GM19043 (cell line): ENCODE data around the gene TAF1C.
A peak's percentile ranks its signal among the peaks of the same experiment; 100 is the strongest.

Experiments used
- ATAC-seq: cut with Tn5 transposase; IDR thresholded peaks from one replicate; pipeline ENCODE4 v1.9.1; 2021; ENCODE audit warnings: low read depth; ENCODE audit not compliant: unreplicated experiment

The TAF1C gene

DNA sequence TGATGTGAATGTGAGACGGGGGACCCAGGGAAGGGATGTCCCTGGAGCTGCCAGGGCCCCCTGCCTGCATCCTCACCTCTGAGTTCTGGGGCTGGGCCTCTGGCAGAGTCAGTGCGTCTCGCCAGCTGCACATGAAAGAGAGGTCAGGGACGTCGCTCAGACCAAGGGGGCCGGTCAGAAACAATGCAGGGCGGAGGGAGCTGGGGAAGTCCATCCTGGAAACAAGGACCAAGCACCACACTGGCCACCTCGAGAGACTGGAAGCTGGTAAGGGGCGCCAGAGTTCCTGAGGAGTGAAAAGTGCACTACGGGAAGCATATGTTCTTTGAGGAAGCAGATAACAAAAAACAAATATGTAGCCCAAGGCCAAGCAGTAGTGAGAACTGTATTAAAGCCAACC, 2.1 kb downstream of the TAF1C start:
- ATAC-seq = no peak

DNA sequence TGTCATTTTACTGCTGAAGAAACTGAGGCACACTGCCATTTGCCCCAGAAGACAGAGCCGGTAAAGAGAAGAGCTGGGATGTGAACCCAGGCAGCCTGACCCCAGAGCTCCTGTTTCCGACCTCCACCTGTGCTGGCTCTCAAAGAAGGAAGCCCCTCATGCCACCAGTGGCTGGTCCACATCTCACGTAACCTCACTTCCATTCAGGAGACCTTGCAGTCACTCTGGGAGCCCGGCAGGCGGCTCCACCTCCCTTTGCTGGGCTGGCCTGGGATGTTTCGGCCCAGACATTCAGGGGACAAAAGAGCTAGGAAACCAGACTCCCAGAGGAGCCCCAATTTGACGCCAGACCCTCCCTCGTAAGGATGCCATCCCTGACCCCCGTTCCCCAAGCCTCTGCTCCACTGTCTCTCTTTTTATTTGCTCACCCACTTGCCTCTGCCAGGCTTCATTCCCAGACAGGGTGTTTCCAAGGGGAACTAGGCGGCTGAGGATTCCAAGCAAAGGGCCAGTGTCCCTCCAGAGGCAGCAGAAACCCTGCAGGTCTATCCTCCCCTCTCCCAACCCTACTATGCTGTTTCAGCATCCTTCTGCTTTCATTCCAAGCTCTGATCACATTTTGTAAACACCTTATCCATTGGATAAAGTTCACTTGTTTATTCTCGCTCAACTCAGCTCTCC, 2.8 kb downstream of the TAF1C start:
- no peak for ATAC-seq

DNA sequence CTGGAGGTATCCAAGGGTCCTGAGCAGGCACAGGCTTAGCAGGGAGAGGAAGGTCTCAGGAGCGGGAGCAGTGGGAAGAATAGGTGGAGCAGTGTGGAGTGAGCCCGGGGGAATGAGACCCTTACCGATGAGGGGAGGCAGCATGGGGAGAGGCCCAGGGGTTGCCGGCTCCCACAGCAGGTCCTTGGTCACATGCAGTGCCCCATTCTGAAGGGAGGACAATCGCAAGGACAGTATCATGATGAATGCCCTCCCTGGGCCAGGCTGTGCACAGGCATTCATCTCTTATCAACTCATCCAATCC, 3.3 kb downstream of the TAF1C start:
- no peak for ATAC-seq

DNA sequence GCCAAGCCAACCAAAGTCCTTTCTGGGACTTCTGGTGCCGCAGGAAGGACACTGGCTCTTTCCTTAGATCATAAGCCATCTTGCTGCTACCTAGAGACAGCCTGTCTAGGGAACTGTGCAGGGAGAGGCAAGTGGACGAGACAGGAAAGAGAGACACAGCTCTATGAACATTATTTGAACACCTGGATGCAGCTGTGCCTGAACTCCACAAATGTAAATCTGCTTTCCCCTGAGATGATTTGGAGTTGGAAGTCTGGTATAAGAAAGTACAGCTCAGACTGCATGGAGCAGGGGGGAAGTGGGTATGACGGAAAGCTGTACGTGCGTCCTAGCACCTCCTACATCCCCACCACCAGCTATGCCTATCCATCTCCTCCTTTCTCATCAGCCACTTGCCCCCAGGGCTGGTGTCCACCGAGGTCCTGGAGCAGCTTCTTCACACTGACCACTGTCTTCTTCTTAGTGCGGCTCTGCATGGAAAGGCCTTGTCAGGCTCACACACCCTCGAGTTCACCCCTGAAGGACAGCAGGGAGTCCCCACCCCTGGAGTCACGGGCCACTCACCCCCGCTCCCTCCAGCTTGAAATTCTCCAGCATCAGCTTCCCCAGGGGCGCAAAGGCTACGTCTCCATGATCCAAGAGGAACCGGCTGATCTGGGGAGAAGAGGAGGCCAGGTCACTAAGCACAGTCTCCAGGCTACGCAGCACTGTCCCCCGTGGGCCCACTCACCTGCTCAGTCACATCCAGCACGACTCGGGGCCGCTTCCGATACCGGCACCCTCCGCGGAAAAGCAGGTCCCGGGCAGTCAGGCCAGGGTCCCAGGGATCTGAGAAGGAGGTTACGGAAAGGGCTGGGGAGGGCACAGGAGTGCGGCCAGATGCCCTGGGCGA, 3.9 kb downstream of the TAF1C start:
- ATAC-seq = no peak

DNA sequence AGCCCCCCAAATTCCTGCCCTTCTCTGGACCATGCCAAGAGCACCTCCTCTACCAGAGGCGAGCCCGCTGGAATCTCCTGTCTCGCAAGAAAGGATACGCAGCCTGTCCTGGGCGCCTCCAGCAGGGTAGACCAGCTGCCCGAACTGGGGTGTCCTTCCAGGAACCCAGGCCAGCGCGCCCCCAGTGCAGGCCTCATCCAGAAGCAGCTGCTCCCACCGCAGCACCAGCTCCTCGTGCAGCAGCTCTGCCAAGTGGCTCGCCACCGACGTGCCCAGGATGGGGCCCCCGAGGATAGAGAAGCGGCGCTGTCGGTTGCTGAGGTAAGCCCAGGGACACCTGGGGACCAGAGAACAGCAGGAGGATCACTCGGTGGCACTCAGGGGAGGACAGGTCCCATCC, 4.8 kb downstream of the TAF1C start:
- ATAC-seq = no peak

DNA sequence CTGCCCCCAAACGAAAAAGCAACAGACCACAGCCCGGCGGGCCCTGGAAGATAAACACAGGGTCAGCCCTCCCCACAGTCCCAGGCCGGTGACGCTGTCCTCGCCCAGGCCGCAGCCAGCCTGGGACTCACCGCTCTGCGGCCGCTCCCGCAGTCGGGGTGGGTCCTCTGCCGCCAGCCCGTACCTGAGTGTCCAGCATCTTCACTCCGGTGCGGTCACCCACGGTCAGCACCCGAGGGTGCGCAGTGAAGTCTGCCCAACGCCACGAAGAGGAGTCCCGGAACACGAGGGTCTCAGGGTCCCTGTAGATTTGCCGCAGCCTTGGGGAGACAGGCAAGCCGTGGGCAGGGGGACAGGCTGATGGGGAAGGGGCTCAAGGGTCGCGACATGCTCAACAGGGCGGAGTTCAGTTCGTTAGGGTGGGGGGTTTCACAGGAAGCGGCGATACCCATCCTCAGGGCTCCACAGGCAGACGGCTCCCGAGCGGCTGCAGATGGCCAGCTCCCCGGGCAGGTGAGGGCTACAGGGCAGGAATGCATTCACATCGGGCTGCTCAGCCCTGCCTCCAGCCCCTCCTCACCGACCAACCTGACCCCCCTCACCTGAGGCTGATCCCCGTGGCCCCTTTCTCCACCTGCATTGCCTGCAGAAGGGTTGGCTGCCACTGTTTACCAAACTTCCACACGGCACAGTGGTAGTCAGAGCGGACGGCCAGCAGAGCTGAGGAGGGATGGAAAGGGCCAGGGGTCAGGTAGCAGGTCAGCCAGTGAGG, 5.5 kb downstream of the TAF1C start:
- ATAC-seq = no peak

DNA sequence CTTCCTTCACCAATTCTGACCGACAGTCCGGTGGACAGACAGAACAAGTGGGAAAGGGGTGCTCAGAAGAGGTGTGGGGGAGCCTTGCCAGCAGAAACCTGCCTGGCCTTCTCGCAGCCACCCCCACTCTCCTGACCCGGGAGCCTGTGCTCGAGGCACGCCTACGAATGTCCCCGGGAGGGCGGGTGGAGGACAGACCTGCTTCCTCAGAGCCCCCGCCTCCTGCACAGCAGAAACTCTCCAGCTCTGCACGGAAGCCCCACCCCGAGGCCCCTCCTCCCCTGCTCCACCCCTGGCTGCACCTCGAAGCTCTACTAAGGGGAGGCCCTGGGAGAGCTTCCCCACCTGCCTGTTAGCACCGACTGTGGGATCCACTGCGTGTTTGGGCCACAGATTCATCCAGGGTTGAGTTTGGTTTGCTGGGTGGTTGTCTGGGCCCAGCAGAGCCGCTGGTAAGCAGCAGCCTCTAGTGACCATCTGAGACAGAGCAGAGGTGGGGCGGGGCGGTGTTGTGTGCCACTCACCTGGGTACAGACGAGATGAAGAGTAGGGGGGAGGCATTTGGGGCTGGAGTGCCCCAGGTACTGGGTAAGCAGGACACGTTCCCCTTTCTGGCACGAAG, 6.2 kb downstream of the TAF1C start:
- ATAC-seq = no peak

DNA sequence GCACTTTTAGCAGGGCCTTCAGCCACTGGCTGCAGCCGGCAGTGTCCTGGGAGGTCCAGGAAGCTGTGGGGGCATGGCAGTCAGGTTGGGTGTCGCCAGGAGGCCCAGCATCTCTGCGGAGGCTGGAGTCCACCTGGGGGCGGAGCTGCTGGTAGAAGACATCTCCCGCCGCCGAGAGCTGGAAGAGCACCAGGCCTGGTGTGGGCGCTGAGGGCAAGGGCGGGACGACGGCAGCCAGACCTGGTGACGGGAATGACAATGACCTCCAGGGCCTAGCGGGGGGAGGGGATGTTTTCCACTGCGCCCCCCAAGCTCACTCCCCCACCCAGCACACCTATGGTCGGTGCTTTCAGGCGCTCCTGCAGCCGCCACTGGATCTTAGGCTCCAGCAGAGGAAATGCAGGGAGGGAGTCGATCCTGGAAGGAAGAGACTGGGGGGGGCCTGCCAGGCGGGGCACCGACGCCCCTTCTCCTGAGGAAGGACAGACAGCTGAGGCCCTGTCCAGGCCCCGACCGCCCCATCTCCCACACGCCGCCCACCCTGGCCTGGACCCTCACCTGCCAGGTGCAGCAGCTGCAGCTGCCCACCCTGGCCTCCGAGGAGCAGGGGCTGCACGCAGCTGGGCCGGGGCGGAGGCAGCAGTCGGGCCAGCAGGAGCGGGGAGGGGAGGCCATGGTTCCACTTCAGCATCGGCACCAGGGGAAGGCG, 7.1 kb downstream of the TAF1C start:
- ATAC-seq = no peak

DNA sequence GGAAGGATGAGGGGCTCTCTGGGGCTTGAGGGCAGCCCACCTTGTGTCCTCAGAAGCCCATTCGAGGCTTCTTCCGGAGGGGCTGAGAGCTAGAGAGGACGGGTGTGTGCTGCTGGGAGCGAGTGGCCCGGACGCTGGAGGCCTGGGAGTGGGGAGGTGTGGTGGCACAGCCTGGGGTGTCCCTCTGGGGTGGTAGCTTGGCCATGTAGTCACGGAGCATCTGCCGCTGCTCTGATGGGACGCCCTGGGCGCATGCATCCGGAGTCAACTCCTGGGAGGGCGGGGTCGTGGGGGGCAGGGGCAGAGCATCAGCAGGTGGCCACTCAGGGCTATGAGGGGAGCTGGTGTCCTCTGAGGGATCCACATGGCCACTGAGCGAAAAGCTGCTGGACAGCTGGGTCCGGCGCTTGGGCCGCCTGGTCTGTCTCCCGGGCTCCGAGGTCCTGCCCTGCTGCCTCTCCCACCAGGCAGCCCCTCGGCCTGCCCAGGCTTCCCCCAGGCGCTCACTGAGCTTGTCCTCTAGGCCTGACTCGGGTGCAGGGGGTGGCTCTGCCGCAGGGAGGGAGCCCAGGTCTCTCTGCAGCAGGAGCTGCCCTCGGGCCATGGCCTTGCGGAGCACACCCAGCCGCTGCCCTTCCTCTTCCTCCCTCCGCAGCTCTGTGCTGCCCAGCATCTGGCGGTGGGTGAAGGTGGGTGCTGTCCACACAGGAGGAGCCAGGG, 7.8 kb downstream of the TAF1C start:
- no peak for ATAC-seq

DNA sequence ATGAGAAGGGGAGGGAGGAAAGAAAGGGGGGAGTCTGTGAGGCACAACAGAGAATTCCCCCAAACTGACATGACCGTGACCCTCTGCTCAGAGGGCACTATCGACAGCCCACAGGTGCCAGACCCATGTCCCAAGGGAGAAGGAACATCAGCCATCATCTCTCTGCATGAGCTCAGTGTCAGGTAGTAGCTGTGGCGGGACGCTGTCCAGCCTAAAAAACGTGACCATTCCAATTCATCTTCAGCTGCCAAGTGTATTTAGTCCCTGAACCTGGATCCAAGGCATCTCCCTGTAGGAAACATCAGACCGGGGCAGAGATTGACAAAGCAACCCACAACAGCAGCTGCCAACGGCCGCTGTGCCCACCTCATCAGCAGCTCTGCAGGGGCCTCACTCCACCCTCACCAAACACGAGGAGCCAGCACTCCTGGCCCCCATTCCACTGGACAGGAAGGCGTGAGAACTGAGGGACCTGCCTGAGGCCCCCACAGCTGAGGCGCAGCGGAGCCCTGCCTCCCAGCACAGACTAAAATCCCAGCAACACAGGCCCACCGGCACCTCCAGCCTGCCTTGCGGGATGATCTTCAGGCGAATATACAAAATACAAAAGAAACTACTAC, 8.6 kb downstream of the TAF1C start:
- ATAC-seq = no peak

DNA sequence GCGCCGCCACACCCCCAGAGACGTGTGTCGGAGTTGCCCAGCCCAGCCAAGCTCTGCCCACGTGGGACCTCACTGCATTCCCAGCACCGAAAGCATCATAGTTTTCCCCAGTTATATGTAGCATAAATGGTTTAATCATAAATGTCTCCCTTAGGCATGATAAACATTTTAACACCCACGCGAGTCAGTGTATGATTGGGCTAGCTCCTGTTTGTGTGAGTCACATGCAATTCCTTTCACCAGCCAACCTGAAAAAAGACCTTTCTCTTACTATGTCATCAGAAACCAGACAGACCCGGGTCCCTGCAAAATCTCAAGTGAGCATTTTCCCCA, 9.2 kb downstream of the TAF1C start:
- no peak for ATAC-seq

DNA sequence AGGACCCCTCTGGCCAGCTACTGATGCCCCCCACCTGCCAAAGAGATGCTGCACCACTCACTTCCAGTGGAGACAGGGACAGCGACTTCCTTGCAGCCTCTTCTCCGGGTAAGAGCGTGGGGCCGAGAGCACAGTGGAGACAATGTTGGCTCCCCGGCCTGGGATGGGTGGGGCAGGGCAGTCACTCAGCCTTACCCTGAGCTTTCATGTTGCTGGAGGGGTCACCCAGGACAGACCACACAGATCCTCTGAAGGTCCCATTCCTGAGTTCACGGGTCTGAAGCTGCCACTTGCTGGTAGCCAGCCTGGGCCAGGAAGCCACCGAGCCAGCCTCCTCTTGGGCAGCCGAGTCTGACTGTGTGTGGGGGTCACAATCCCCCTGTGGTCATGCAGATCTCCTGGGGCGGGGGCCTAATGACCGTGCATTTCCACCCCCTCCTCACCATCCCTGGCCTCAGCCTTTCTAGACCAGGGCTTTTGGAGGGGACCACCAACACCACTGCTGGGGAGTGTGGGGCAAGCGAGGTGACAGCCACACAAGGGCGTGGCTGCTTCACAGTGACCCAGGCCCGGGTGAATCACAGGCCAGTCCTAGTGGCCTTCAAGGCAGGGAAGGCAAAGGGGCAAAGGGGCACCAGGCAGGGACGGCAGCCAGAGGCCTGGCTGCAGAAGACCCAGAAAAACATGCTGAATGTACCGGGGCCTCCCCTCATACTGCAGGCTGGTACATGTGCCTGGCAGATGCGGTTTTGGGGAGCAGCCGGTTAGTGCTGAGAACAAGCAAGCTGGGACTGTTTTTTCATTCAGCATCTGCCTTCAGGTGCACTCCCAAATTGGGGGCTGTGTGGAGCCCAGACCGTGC, 10.4 kb downstream of the TAF1C start:
- no peak for ATAC-seq

DNA sequence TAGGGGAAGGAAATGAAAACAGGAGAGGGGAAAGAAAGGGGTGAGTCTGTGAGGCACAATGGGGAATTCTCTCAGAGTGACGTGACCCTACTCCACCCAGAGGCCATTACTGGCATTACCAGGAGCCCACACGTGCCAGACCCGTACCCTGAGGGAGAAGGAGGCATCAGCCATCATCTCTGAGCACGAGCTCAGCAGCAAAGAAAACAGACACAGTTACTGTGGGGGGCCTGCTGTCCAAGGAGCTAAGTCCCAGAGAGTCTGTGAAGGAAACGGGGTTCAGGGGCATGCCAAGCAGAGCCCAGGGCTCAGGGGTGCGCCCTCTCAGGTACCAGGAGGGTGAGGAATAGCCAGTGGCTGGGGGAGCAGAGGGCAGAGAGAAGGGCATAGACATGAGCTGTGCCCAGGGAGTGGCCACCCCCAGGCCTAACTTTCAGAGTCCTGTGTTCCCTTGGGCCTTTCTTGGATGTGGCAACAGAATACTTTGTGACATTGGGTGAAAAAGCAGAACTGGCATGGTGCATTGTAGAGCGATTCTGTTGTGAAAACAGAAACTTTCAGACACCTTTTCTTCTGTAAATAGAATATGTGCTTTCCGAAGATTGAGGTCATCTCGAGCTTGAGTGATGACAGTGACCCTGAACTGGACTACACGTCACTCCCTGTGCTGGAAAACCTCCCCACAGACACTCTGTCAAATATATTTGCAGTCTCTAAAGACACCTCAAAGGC, 11.3 kb downstream of the TAF1C start:
- peak; percentile 85 for ATAC-seq

DNA sequence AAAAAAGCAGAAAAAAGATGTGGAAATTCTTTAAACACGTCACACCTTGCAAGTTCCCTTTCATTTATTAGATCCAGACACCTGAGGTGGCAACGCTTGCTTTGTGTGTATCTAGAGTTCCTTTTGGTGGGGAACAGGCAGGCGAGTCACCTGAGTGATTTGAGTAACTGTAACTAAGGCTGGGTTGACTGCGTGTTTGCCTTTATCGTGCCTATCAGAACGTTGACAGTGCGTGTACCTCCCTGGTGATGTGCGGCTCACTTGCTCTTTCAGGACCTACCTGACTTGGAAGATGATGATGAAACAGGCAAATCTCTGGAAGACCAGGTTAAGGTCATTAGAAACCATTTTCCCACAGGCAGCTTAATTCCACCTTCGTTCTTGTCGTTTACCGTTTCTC, 12.5 kb downstream of the TAF1C start:
- ATAC-seq = no peak

DNA sequence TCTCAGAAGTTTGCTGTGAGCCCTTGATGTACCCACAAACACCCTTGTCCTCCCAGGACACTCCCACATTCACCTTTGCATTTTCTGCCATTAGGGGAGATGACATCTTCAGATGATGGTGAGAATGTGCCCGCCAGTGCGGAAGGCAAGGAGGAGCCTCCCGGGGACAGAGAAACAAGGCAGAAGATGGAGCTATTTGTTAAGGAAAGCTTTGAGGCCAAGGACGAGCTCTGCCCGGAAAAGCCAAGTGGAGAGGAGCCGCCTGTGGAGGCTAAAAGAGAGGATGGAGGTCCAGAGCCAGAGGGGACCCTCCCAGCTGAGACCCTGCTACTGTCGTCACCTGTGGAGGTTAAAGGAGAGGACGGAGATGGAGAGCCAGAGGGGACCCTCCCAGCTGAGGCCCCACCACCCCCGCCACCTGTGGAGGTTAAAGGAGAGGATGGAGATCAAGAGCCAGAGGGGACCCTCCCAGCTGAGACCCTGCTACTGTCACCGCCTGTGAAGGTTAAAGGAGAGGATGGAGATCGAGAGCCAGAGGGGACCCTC, 17.0 kb downstream of the TAF1C start:
- ATAC-seq = no peak

DNA sequence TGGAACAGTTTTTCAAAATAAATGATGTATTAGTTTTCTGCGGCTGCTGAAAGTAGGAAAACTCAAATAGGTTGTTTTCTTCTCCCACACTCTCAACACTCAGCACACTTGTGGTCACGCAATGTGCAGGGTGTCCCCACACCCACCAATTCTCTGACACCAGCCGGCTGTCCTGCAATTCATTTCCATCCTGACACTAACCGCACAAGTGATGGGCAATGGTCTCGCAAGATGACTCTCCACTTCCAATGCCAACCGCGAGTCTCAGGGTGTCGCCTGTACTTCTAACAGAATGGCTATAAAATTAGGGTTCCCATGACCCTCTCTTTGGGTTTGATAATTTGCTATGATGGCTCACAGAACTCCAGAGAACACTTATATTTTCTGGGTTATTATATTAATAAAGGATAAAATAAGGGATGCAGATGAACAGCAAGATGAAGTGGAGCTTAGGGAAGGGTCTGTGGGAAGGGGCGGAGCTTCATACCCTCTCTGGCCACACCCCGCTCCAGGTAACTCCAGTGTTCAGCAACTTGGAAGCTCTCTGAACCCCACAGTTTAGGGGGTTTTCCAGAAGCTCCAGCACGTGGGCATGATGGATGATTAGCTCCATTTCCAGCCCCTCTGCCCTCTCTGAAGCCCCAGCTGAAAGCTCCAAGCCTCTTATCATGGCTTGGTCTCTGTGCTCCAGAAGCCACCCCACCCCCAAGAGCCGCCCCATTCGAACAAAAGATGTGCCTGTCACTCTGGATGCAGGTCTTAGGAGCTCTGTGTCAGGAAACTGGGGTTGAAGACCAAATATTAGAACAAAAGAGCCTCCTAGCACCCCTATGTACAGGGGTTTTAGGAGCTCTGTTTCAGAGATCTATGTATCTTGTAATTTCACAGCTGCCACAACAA, 19.8 kb downstream of the TAF1C start:
- ATAC-seq = no peak

DNA sequence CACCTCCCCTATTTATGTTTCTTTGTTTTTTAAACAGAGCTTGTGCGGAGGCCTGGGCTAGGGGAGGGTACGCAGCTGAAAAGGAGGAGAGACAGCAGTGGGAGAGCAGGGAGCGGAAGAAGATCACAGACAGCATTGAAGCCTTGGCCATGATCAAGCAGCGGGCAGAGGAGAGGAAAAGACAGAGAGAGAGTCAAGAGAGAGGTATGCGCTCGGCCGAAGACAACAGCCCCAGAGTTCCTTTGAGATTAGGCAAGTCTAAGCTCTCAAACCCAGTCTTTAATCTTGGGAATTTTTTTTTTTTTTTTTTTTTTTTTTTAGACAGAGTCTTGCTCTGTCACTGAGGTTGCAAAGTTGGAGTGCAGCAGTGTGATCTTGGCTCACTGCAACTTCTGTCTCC, 21.1 kb downstream of the TAF1C start:
- ATAC-seq = no peak
